K562 treated with DMSO at 1 percent for 12 hours (cell line): Measurements from ENCODE around the gene STRIT1. TPM values are rescaled to one million over a fixed set of nuclear protein-coding genes. Genes with fewer than 3 reads are reported as not detected.

Experiments used
- total RNA-seq: library from RNA; unstranded; fragments of 300-600 nt; gene quantifications from 2 replicates; pipeline ENCODE4 v1.2.3, GENCODE V29; 2022; ENCODE audit not compliant: insufficient read depth

The STRIT1 gene
- total RNA-seq: not detected in 2 replicates

DNA sequence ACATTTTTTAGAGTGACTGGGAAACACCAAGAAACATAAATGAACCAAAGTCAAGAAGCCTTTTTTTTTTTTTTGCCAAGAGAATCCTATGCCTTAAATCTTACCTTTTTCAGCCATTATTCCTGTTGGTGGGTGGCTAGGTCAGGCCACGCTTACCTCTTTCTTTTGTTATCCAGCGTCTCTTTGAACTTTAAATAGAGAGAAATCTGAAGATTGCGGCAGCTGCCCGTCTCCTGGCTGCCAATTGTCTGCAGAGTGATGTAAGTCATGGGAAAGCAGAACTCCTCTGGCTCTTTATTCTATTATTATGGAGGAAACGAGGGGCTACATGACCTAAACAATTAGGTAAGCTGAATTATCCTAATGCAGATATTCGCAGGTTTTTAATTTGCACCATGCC, at the start of gene STRIT1:
TSS of gene STRIT1 (minus strand) at position 168 of the 400 bp plus-strand sequence.

Other genes with a start within 250 kb of the STRIT1 start
- 0.14 and 1.9 TPM in 2 replicates for gene MME, start 213.4 kb downstream of the STRIT1 start, total RNA-seq